Measurements from ENCODE around the gene CLPX.
A peak's percentile ranks its signal among the peaks of the same experiment; 100 is the strongest.
"Not testable (repeated sequence)": the region's sequence is repeated elsewhere in the genome, so short reads cannot be mapped to it uniquely, and the experiment has no call there.

Gene CLPX

DNA sequence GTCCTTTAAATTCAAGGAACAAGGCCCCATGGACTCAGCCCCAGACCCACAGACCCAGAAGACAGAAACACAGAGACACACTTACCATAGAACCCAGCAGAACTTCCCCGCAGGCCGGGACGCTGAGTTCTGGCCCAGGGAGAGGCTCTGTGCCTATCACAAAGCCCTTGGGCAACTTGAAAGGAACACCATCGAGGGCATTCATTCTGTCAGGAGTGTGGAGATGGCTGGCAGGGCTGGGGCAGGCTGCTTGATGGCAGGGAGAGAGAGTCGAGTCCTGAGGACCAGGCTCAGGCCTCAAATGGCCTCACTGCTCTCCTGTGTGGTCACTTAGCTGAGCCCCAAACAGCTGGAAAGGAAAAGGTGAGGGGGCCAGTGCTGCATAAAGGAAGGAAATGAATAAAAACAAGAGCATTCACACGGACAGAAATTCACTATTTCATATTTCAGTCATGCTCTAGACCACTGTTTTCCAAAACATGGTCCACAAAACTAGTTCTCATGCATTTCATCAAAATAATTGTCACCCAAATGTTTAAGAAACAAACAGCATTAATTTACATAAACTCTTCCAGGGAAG, 79.0 kb downstream of the CLPX start:
- no peak for TF ChIP-seq CTCF (IDR thresholded peaks at IDR 0.05; ENCODE audit: control insufficient read depth, insufficient read depth, low read depth, low read length, missing control alignments)
- H3K4me3 ChIP-seq (ENCODE audit: control insufficient read depth, low read depth, low read length) = no peak overlapping the region
- no peak for DNase-seq (ENCODE audit: low read depth)

- DNase-seq (ENCODE audit: low read depth) = no peak
- no peak overlapping the region for H3K4me3 ChIP-seq (ENCODE audit: control insufficient read depth, low read depth, low read length)
- TF ChIP-seq CTCF (IDR thresholded peaks at IDR 0.05; ENCODE audit: control insufficient read depth, insufficient read depth, low read depth, low read length, missing control alignments) = no peak
These were observed 80.1 kb downstream of the CLPX start for GRCh38 chr15:65105038-65105437.

DNA sequence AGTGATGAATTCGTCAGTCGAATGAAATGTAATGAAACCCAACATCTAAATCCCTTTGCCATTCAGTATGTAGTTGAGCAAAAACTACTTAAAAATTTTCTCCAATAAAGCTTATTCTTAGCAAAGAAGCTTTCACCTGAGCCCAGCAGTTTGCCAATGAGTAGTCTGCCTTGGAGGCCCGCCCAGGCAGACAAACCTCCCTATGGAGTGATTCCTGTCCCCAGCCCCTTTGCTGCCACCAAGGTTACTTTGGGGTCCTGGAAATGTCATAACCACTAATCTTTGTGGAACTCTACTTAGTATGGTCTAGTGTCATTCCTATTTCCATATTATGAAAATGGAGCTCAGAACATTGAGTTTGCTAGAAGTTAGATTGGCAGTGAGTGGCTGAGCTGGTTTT, 82.2 kb downstream of the CLPX start:
- no peak for TF ChIP-seq CTCF (IDR thresholded peaks at IDR 0.05; ENCODE audit: control insufficient read depth, insufficient read depth, low read depth, low read length, missing control alignments)
- H3K4me3 ChIP-seq (ENCODE audit: control insufficient read depth, low read depth, low read length) = no peak overlapping the region
- DNase-seq (ENCODE audit: low read depth) = no peak

DNA sequence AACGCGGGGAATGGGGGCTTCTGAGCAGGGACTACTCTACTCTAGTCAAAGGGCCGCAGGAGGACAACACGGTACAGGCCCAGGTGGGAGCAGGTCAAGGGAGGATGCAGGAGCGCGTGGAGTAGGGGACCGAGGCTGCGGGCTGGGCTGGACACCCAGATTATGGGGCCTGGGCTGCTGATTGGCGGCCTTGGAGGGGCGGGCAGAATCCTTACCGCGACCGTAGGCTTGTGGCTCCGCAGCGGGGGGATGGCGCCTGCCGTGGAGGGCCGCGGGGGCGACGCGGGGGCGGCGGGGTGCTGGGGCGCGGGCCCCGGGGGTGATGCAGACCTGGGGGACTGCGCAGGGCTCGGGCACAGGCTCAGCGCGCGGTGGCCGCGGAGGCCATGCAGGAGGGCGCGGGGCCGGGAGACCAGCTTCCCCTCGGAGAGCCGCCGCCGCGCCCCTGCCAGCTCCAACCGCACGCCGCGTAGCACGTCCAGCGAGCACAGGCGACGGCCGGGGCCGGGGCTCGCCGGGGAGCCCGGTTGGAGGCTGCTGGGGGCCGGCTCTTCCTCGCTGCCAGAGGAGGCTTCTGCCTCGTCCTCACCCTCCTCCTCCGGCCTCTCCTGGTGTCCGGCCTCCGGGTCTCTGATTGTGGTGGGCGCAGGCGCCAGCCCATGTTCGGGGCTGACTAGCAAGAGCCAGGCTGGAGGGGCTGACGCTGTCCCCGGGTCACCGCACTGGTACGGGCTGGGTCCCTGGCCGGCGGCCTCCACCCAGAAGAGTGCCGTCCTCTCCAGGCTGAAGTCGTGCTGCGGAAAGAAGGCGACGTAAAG, 83.0 kb downstream of the CLPX start:
- no peak overlapping the region for H3K4me3 ChIP-seq (ENCODE audit: control insufficient read depth, low read depth, low read length)
- TF ChIP-seq CTCF (IDR thresholded peaks at IDR 0.05; ENCODE audit: control insufficient read depth, insufficient read depth, low read depth, low read length, missing control alignments) = no peak
- no peak for DNase-seq (ENCODE audit: low read depth)

GRCh38 chr15:65101411-65101890, 83.7 kb downstream of the CLPX start:
- peak; percentile 78 for TF ChIP-seq CTCF (IDR thresholded peaks at IDR 0.05; ENCODE audit: control insufficient read depth, insufficient read depth, low read depth, low read length, missing control alignments)
- no peak for DNase-seq (ENCODE audit: low read depth)
- no peak overlapping the region for H3K4me3 ChIP-seq (ENCODE audit: control insufficient read depth, low read depth, low read length)

DNA sequence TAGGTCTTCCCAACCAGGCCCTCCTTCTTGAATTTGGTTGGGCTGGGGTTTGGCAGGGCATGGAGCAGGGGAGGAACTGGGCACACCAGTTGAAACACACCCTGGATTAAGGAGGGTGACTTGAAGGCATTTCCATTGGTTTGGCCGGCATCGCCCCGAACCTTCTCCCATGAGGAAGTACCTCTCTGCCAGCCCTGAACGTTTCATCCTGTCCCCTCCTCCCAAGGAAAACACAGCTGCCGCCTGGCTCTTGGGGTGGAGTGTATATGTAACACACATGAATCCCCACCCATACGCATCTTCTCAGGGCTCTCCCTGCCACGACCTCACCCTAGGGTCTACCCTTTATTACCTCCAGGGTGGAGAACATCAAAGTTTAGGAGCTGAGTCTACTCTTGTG, 84.7 kb downstream of the CLPX start:
- H3K4me3 ChIP-seq (ENCODE audit: control insufficient read depth, low read depth, low read length) = no peak overlapping the region
- no peak for TF ChIP-seq CTCF (IDR thresholded peaks at IDR 0.05; ENCODE audit: control insufficient read depth, insufficient read depth, low read depth, low read length, missing control alignments)
- no peak for DNase-seq (ENCODE audit: low read depth)

DNA sequence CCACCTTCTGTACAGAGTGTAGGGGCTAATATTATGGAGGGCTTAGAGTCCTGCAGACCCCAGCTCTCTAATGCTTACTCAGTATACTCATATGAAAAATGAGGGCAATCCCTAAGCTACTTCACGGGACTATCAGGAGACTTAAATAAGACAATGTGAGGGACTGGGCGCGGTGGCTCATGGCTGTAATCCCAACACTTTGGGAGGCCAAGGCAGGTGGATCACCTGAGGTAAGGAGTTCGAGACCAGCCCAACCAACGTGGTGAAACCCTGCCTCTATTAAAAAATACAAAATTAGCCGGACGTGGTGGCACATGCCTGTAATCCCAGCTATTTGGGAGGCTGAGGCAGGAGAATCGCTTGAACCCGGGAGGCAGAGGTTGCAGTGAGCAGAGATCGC, 85.3 kb downstream of the CLPX start:
- not testable (repeated sequence) for H3K4me3 ChIP-seq (ENCODE audit: control insufficient read depth, low read depth, low read length); DNase-seq (ENCODE audit: low read depth)

Data from AG09309 (cell line).